ENCODE data around the gene HDLBP.

GRCh38 chr2:241339839-241340630 lies 24.6 kb upstream of the HDLBP start:
- TF ChIP-seq POLR2AphosphoS5 (IDR thresholded peaks at IDR 0.05; ENCODE audit: low read depth, low read length) (no peak), POLR2A (IDR thresholded peaks at IDR 0.05; ENCODE audit: low read depth, low read length) (no peak), TAF1 (IDR thresholded peaks at IDR 0.05; ENCODE audit: borderline replicate concordance, low read depth, low read length) (no peak)

Measured in GM12892 (cell line).